A673 (cell line): ENCODE measurements around the gene PKNOX2.

Experiments used
- EZH2 ChIP-seq: fragments of 200-600 bp; sonication (generic); IDR thresholded peaks from 2 replicates; pipeline ENCODE4 v1.6.1; 2017; ENCODE audit warnings: borderline replicate concordance, low read depth, mild to moderate bottlenecking, mixed read lengths, antibody characterized with exemption, low read length; ENCODE audit not compliant: poor library complexity, severe bottlenecking
- TF ChIP-seq, protein P1 (sequence below): fragments of 300-800, 200-600 bp; sonication (generic); conservative IDR thresholded peaks from 2 replicates; pipeline ENCODE4 v1.5.1; 2017; ENCODE audit warnings: low read depth, mild to moderate bottlenecking, antibody characterized with exemption, low read length, moderate library complexity, mixed read lengths

- TF ChIP-seq, protein P1, sequence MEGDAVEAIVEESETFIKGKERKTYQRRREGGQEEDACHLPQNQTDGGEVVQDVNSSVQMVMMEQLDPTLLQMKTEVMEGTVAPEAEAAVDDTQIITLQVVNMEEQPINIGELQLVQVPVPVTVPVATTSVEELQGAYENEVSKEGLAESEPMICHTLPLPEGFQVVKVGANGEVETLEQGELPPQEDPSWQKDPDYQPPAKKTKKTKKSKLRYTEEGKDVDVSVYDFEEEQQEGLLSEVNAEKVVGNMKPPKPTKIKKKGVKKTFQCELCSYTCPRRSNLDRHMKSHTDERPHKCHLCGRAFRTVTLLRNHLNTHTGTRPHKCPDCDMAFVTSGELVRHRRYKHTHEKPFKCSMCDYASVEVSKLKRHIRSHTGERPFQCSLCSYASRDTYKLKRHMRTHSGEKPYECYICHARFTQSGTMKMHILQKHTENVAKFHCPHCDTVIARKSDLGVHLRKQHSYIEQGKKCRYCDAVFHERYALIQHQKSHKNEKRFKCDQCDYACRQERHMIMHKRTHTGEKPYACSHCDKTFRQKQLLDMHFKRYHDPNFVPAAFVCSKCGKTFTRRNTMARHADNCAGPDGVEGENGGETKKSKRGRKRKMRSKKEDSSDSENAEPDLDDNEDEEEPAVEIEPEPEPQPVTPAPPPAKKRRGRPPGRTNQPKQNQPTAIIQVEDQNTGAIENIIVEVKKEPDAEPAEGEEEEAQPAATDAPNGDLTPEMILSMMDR = no peak
- TF ChIP-seq EZH2 = no peak
These were observed 3.6 kb downstream of the PKNOX2 start for GRCh38 chr11:125167954-125168835.
